Urothelium cell line (cell line): ENCODE measurements around the gene MAGI1.
A peak's percentile ranks its signal among the peaks of the same experiment; 100 is the strongest.

Experiments used
- DNase-seq: peaks from one replicate; pipeline ENCODE4 v3.0.0; 2011; ENCODE audit warnings: low spot score, mixed read lengths
- FAIRE-seq: peaks from 2 replicates; lab custom pipeline; 2011; peaks lifted over from hg19 to GRCh38; lab: Jason Lieb, UNC

MAGI1 gene

GRCh38 chr3:65950340-65951326, 88.1 kb downstream of the MAGI1 start:
- FAIRE-seq (no peak), DNase-seq (no peak)

GRCh38 chr3:65948841-65949573, 89.7 kb downstream of the MAGI1 start:
- FAIRE-seq (no peak), DNase-seq (no peak)

GRCh38 chr3:65946438-65946837, 92.3 kb downstream of the MAGI1 start:
- no peak for FAIRE-seq

GRCh38 chr3:65945953-65946352, 92.8 kb downstream of the MAGI1 start:
- no peak for DNase-seq

More at GRCh38 chr3:65946438-65946837, 92.3 kb downstream of the MAGI1 start:
- no peak for DNase-seq

GRCh38 chr3:65945480-65945879, 93.2 kb downstream of the MAGI1 start:
- DNase-seq (no peak), FAIRE-seq (no peak)

More at GRCh38 chr3:65945953-65946352, 92.8 kb downstream of the MAGI1 start:
- no peak for FAIRE-seq

GRCh38 chr3:65944252-65944651, 94.5 kb downstream of the MAGI1 start:
- FAIRE-seq = no peak
- no peak for DNase-seq

- DNase-seq = no peak
- FAIRE-seq = no peak
Measured at GRCh38 chr3:65939801-65940246, 98.9 kb downstream of the MAGI1 start.

- FAIRE-seq (no peak), DNase-seq (no peak)
Measured at GRCh38 chr3:65939184-65939583, 99.5 kb downstream of the MAGI1 start.

- FAIRE-seq (no peak), DNase-seq (no peak)
Measured at GRCh38 chr3:65938676-65939075, 100.0 kb downstream of the MAGI1 start.

- DNase-seq = no peak
- FAIRE-seq = no peak
Measured at GRCh38 chr3:65938147-65938546, 100.6 kb downstream of the MAGI1 start.

GRCh38 chr3:65936908-65937638, 101.6 kb downstream of the MAGI1 start:
- FAIRE-seq (no peak), DNase-seq (no peak)

- no peak for DNase-seq
- FAIRE-seq = no peak
Measured at GRCh38 chr3:65935724-65936123, 103.0 kb downstream of the MAGI1 start.

GRCh38 chr3:65930648-65931047, 108.1 kb downstream of the MAGI1 start:
- no peak for FAIRE-seq
- no peak for DNase-seq

- FAIRE-seq (no peak), DNase-seq (no peak)
Measured at GRCh38 chr3:65928110-65928509, 110.6 kb downstream of the MAGI1 start.

GRCh38 chr3:65927576-65927975, 111.1 kb downstream of the MAGI1 start:
- FAIRE-seq = no peak
- DNase-seq = peak; percentile 63

GRCh38 chr3:65925254-65925954, 113.3 kb downstream of the MAGI1 start:
- no peak for FAIRE-seq

GRCh38 chr3:65924762-65925161, 114.0 kb downstream of the MAGI1 start:
- DNase-seq = no peak
- FAIRE-seq = no peak

More at GRCh38 chr3:65925254-65925954, 113.3 kb downstream of the MAGI1 start:
- no peak for DNase-seq

GRCh38 chr3:65922441-65922840, 116.3 kb downstream of the MAGI1 start:
- DNase-seq (no peak), FAIRE-seq (no peak)

- DNase-seq (no peak), FAIRE-seq (no peak)
Measured at GRCh38 chr3:65919826-65920225, 118.9 kb downstream of the MAGI1 start.

- FAIRE-seq (no peak), DNase-seq (no peak)
Measured at GRCh38 chr3:65915477-65915876, 123.2 kb downstream of the MAGI1 start.
